Measurements from ENCODE around the gene MED15.

DNA sequence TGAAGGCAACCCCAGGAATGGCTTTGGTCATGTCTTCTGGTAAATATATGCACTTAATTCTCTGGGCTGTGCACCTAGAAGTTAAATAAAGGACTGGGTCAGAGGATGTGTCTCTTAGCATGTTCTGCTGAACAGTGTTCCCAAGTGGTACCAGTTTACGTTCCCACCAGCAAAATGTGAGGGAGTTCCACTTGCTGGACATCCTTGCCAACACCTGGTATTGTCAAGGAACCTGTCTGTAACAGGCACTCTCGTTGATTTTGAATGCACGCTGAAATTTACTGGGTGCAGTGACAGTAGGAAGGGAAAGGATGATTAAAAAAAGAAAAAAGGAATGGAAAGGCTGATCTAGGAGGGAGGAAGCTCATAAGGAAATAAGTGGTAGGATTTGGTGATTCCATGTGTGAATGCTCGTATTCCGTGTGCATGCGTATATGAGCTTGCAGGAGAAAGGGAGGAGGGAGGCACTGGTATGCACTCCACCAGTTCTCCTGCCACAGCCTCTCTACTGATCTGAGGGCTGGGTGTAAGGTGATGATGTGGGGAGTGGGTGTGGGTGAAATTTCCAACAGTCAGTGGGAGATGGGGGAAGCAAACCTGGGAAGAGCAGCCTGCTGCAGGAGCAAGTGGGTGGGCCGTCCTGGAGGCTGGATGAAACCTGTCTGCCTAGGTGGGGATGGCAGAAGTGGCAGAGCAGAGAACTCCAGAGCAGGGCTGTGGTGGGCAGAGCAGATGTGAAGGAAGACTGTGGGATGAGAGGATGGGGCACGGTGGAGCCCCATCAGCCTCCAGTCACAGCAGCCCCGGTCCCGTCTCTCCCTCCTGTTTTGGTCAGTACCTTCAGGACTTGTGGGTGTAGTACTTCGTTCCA lies 15.0 kb downstream of the MED15 start:
- TF ChIP-seq, protein P1, sequence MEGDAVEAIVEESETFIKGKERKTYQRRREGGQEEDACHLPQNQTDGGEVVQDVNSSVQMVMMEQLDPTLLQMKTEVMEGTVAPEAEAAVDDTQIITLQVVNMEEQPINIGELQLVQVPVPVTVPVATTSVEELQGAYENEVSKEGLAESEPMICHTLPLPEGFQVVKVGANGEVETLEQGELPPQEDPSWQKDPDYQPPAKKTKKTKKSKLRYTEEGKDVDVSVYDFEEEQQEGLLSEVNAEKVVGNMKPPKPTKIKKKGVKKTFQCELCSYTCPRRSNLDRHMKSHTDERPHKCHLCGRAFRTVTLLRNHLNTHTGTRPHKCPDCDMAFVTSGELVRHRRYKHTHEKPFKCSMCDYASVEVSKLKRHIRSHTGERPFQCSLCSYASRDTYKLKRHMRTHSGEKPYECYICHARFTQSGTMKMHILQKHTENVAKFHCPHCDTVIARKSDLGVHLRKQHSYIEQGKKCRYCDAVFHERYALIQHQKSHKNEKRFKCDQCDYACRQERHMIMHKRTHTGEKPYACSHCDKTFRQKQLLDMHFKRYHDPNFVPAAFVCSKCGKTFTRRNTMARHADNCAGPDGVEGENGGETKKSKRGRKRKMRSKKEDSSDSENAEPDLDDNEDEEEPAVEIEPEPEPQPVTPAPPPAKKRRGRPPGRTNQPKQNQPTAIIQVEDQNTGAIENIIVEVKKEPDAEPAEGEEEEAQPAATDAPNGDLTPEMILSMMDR (IDR thresholded peaks at IDR 0.05) = no peak
- TF ChIP-seq ZFX (IDR thresholded peaks at IDR 0.05; ENCODE audit: borderline replicate concordance) = no peak

Measured in 22Rv1 (cell line).